Activated CD4-positive, alpha-beta T cell treated with anti-CD3 and anti-CD28 coated beads for 36 hours (primary cell): ENCODE data around the gene MEPE. TPM values are rescaled to one million over a fixed set of nuclear protein-coding genes. Genes with fewer than 3 reads are reported as not detected.

Source experiments
- ATAC-seq: fragments of 200-7000 bp; cut with Tn5 transposase; one replicate; pipeline ENCODE4 v1.10.0; 2021; ENCODE audit warnings: mild to moderate bottlenecking, moderate library complexity
- CTCF ChIA-PET: fragments of 350-600 bp; sonication (Branson Sonifier 250); formaldehyde crosslinking; loops from one replicate; lab custom pipeline; 2021; ENCODE audit warnings: antibody characterized with exemption; lab: Charles Lee
- POLR2A ChIA-PET: fragments of 350-600 bp; sonication (Branson Sonifier 250); formaldehyde crosslinking; loops from one replicate; lab custom pipeline; 2021; ENCODE audit warnings: antibody characterized with exemption, inconsistent platforms; lab: Charles Lee
- DNase-seq: peaks from one replicate; pipeline ENCODE4 v3.0.0-alpha.2; 2020
- H3K27ac Mint-ChIP-seq: one replicate; pipeline ENCODE4 v1.8.0; 2021; ENCODE audit warnings: mixed read lengths
- H3K27me3 Mint-ChIP-seq: one replicate; pipeline ENCODE4 v1.8.0; 2021; ENCODE audit warnings: mixed read lengths
- H3K36me3 Mint-ChIP-seq: one replicate; pipeline ENCODE4 v1.8.0; 2021; ENCODE audit warnings: low read depth, mixed read lengths
- H3K4me1 Mint-ChIP-seq: one replicate; pipeline ENCODE4 v1.8.0; 2021; ENCODE audit warnings: mixed read lengths
- H3K4me3 Mint-ChIP-seq: one replicate; pipeline ENCODE4 v1.8.0; 2021; ENCODE audit warnings: mild to moderate bottlenecking, moderate library complexity, mixed read lengths
- H3K9me3 Mint-ChIP-seq: one replicate; pipeline ENCODE4 v1.8.0; 2021; ENCODE audit warnings: low read depth, mixed read lengths
- intact Hi-C, 2 experiments: fragments of 100-400 bp; cut with DNase I in 1 of 2; cut with micrococcal nuclease in 1 of 2; formaldehyde crosslinking; loops; one replicate each; pipeline versions ENCODE4 v1.14.2 to v1.15.1; 2022 to 2024; cut with DNase I, micrococcal nuclease
- total RNA-seq, 2 experiments: library from RNA; stranded (reverse); gene quantifications; one replicate each; pipeline ENCODE4 v1.2.3, GENCODE V29; 2021

The MEPE gene
- total RNA-seq, 2 experiments from 2014 or later: not detected

- CTCF ChIA-PET: interaction anchor here (0.7 kb wide), 1 partner anchor 164 kb away, joined by 4 read pairs; no protein-coding TSS in a partner anchor
- peaks cover 2% of the 10 kb centered on the region for H3K4me1 Mint-ChIP-seq
- no peak overlapping the region for H3K4me3 Mint-ChIP-seq
- H3K9me3 Mint-ChIP-seq: no peaks in the 10 kb centered on the region
- no peaks in the 10 kb centered on the region for H3K36me3 Mint-ChIP-seq
- DNase-seq (no peak), ATAC-seq (no peak)
- peaks cover 17% of the 10 kb centered on the region for H3K27me3 Mint-ChIP-seq
- POLR2A ChIA-PET: no interaction called here
- H3K27ac Mint-ChIP-seq: no peak overlapping the region
- intact Hi-C loops: loop anchor here (5.0 to 10.0 kb wide), 2 partner anchors 487 to 489 kb away; no protein-coding TSS in a partner anchor
These were observed 11.2 kb downstream of the MEPE start for GRCh38 chr4:87843936-87844335.

GRCh38 chr4:87844452-87844851, 11.7 kb downstream of the MEPE start:
- intact Hi-C loops: loop anchor here (5.0 to 10.0 kb wide), 2 partner anchors 487 to 490 kb away; no protein-coding TSS in a partner anchor
- POLR2A ChIA-PET: no interaction called here
- CTCF ChIA-PET: interaction anchor here (0.7 kb wide), 1 partner anchor 164 kb away, joined by 4 read pairs; no protein-coding TSS in a partner anchor
- Mint-ChIP-seq H3K27me3 (peaks cover 17% of the 10 kb centered on the region), H3K27ac (no peak overlapping the region), H3K4me1 (peaks cover 6% of the 10 kb centered on the region), H3K9me3 (no peaks in the 10 kb centered on the region), H3K36me3 (no peaks in the 10 kb centered on the region), H3K4me3 (no peak overlapping the region)
- ATAC-seq: no peak
- DNase-seq: no peak

- intact Hi-C loops: loop anchor here (5.0 to 10.0 kb wide), 4 partner anchors 289 to 694 kb away; no protein-coding TSS in a partner anchor
- no peaks in the 10 kb centered on the region for H3K9me3 Mint-ChIP-seq
- ATAC-seq (no peak), DNase-seq (no peak)
- H3K27me3 Mint-ChIP-seq: peaks cover 14% of the 10 kb centered on the region
- ChIA-PET CTCF (interaction anchor here (4.8 kb wide), 1 partner anchor 8 kb away, joined by 38 read pairs; no protein-coding TSS in a partner anchor), POLR2A (no interaction called here)
- no peaks in the 10 kb centered on the region for H3K36me3 Mint-ChIP-seq
- no peak overlapping the region for H3K27ac Mint-ChIP-seq
- H3K4me3 Mint-ChIP-seq: no peak overlapping the region
- H3K4me1 Mint-ChIP-seq: peaks cover 11% of the 10 kb centered on the region
These were observed 13.5 kb downstream of the MEPE start for GRCh38 chr4:87846226-87846625.

GRCh38 chr4:87848622-87849351, 16.0 kb downstream of the MEPE start:
- H3K27ac Mint-ChIP-seq: no peak overlapping the region
- ATAC-seq (peak; percentile 93), DNase-seq (peak; percentile 60)
- peaks cover 15% of the 10 kb centered on the region for H3K27me3 Mint-ChIP-seq
- intact Hi-C loops: loop anchor here (1.0 to 10.0 kb wide), 6 partner anchors 169 to 696 kb away; no protein-coding TSS in a partner anchor
- H3K4me3 Mint-ChIP-seq: no peak overlapping the region
- POLR2A ChIA-PET: no interaction called here
- CTCF ChIA-PET: interaction anchor here (0.6 to 6.7 kb wide), 40 partner anchors 8 to 1532 kb away, joined by 3 to 43 read pairs (median 4); partner anchors contain the start of gene SPP1
- H3K4me1 Mint-ChIP-seq: peaks cover 11% of the 10 kb centered on the region
- H3K36me3 Mint-ChIP-seq: no peaks in the 10 kb centered on the region
- H3K9me3 Mint-ChIP-seq: no peaks in the 10 kb centered on the region

GRCh38 chr4:87849612-87850011, 16.8 kb downstream of the MEPE start:
- ATAC-seq (no peak), DNase-seq (no peak)
- intact Hi-C loops: loop anchor here (1.0 to 10.0 kb wide), 7 partner anchors 170 to 697 kb away; no protein-coding TSS in a partner anchor
- CTCF ChIA-PET: interaction anchor here (0.6 to 6.7 kb wide), 33 partner anchors 10 to 699 kb away, joined by 3 to 43 read pairs (median 4); partner anchors contain the start of gene SPP1
- Mint-ChIP-seq H3K4me1 (peaks cover 11% of the 10 kb centered on the region), H3K27me3 (peaks cover 12% of the 10 kb centered on the region), H3K36me3 (no peaks in the 10 kb centered on the region), H3K27ac (no peak overlapping the region), H3K4me3 (no peak overlapping the region), H3K9me3 (no peaks in the 10 kb centered on the region)
- POLR2A ChIA-PET: no interaction called here

GRCh38 chr4:87851332-87851731, 18.6 kb downstream of the MEPE start:
- ATAC-seq (no peak), DNase-seq (no peak)
- POLR2A ChIA-PET: no interaction called here
- Mint-ChIP-seq H3K9me3 (no peaks in the 10 kb centered on the region), H3K27ac (no peak overlapping the region), H3K27me3 (peaks cover 8% of the 10 kb centered on the region), H3K4me3 (no peak overlapping the region), H3K4me1 (peaks cover 11% of the 10 kb centered on the region), H3K36me3 (no peaks in the 10 kb centered on the region)
- CTCF ChIA-PET: interaction anchor here (1.5 to 6.7 kb wide), 5 partner anchors 8 to 169 kb away, joined by 5 to 43 read pairs (median 16); no protein-coding TSS in a partner anchor
- intact Hi-C loops: loop anchor here in 1 of 2 experiments (5.0 kb wide), 1 partner anchor 666 kb away; no protein-coding TSS in a partner anchor

GRCh38 chr4:87851953-87852352, 19.2 kb downstream of the MEPE start:
- POLR2A ChIA-PET: no interaction called here
- Mint-ChIP-seq H3K27me3 (peaks cover 6% of the 10 kb centered on the region), H3K9me3 (no peaks in the 10 kb centered on the region), H3K27ac (no peak overlapping the region), H3K4me3 (no peak overlapping the region), H3K4me1 (peaks cover 11% of the 10 kb centered on the region), H3K36me3 (no peaks in the 10 kb centered on the region)
- CTCF ChIA-PET: interaction anchor here (0.7 to 6.7 kb wide), 11 partner anchors 11 to 360 kb away, joined by 3 to 43 read pairs (median 5); partner anchors contain the start of gene SPP1
- intact Hi-C loops: loop anchor here (2.0 to 5.0 kb wide), 2 partner anchors 361 to 665 kb away; no protein-coding TSS in a partner anchor
- ATAC-seq (no peak), DNase-seq (no peak)

GRCh38 chr4:87853108-87853507, 20.3 kb downstream of the MEPE start:
- Mint-ChIP-seq H3K4me1 (peaks cover 11% of the 10 kb centered on the region), H3K36me3 (no peaks in the 10 kb centered on the region), H3K4me3 (no peak overlapping the region), H3K27me3 (peaks cover 8% of the 10 kb centered on the region), H3K27ac (no peak overlapping the region), H3K9me3 (no peaks in the 10 kb centered on the region)
- intact Hi-C loops: loop anchor here (1.0 to 5.0 kb wide), 5 partner anchors 120 to 664 kb away; no protein-coding TSS in a partner anchor
- DNase-seq (no peak), ATAC-seq (no peak)
- CTCF ChIA-PET: interaction anchor here (0.5 to 6.7 kb wide), 23 partner anchors 10 to 660 kb away, joined by 3 to 43 read pairs (median 3); partner anchors contain the start of gene SPP1
- POLR2A ChIA-PET: no interaction called here

GRCh38 chr4:87853891-87854290, 21.1 kb downstream of the MEPE start:
- CTCF ChIA-PET: interaction anchor here (1.2 to 6.7 kb wide), 4 partner anchors 119 to 176 kb away, joined by 4 to 43 read pairs (median 8); partner anchors contain the start of gene SPP1
- no peak overlapping the region for H3K4me3 Mint-ChIP-seq

GRCh38 chr4:87855559-87855958, 22.8 kb downstream of the MEPE start:
- ATAC-seq (no peak), DNase-seq (no peak)
- ChIA-PET CTCF (interaction anchor here (0.6 to 1.3 kb wide), 3 partner anchors 36 to 118 kb away, joined by 3 to 4 read pairs (median 3); no protein-coding TSS in a partner anchor), POLR2A (no interaction called here)
- intact Hi-C loops: no loop called here
- Mint-ChIP-seq H3K4me1 (no peaks in the 10 kb centered on the region), H3K4me3 (no peak overlapping the region), H3K9me3 (no peaks in the 10 kb centered on the region), H3K27me3 (peaks cover 16% of the 10 kb centered on the region), H3K36me3 (no peaks in the 10 kb centered on the region), H3K27ac (no peak overlapping the region)

More at GRCh38 chr4:87853891-87854290, 21.1 kb downstream of the MEPE start:
- DNase-seq: no peak
- POLR2A ChIA-PET: no interaction called here
- no peaks in the 10 kb centered on the region for H3K36me3 Mint-ChIP-seq
- peaks cover 13% of the 10 kb centered on the region for H3K27me3 Mint-ChIP-seq
- H3K27ac Mint-ChIP-seq: no peak overlapping the region
- ATAC-seq: no peak
- peaks cover 9% of the 10 kb centered on the region for H3K4me1 Mint-ChIP-seq
- no peaks in the 10 kb centered on the region for H3K9me3 Mint-ChIP-seq
- intact Hi-C loops: loop anchor here (1.0 to 5.0 kb wide), 5 partner anchors 119 to 663 kb away; no protein-coding TSS in a partner anchor

- Mint-ChIP-seq H3K4me1 (no peaks in the 10 kb centered on the region), H3K27me3 (peaks cover 16% of the 10 kb centered on the region), H3K4me3 (no peak overlapping the region), H3K9me3 (no peaks in the 10 kb centered on the region), H3K27ac (no peak overlapping the region), H3K36me3 (no peaks in the 10 kb centered on the region)
- DNase-seq: no peak
- ChIA-PET CTCF (interaction anchor here (1.8 kb wide), 1 partner anchor 9 kb away, joined by 8 read pairs; no protein-coding TSS in a partner anchor), POLR2A (no interaction called here)
- ATAC-seq: no peak
- intact Hi-C loops: no loop called here
These were observed 24.0 kb downstream of the MEPE start for GRCh38 chr4:87856816-87857215.
